GM12873 (cell line): ENCODE results near the gene BRAF.

Experiments used
- CTCF ChIP-seq: IDR thresholded peaks from 2 replicates; pipeline ENCODE4 v1.5.1; 2012; ENCODE audit warnings: low read depth, mild to moderate bottlenecking, moderate library complexity, low read length, control low read depth; ENCODE audit not compliant: insufficient read depth; ENCODE audit errors: missing control alignments

The BRAF gene

DNA sequence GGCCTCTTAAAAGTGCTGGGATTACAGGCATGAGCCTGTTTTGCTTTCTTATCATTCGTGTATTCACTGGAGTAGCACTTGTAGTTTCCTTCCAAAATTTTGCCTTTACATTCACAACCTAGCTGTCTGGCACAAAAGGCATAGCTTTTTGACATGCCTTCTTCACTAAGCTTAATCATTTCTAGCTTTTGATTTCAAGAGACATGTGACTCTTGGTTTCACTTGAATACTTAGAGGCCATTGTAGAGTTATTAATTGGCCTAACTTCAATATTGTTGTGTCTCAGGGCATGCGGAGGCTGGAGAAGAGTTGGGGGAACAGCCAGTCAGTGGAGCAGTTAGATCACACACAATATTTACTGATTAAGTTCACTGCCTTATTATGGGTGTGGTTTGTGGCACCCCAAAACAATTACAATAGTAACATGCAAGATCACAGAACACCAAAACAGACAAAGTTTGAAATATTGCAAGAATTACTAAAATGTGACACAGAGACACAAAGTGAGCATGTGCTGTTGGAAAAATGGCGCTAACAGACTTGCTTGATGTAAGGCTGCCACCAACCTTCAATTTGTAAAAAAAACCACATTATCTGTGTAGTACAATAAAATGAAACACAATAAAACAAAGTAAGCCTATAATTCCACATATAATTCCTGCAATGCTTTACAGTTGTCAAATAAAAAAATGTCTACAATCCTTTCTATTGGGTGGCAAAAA is 43.1 kb downstream of the BRAF start:
- no peak for TF ChIP-seq CTCF

DNA sequence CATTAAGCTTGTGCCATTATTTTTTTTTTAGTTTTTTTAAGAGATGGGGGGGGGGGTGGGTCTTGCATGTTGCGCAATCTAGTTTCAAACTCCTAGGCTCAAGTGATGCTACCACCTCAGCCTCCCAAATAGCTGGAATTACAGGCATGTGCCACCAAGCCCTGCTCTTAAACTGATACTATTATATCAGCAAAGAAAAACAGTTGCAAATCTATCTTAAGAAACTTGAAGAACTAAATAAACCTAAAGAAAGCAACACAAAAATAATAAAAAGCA is 47.5 kb downstream of the BRAF start:
- no peak for TF ChIP-seq CTCF

DNA sequence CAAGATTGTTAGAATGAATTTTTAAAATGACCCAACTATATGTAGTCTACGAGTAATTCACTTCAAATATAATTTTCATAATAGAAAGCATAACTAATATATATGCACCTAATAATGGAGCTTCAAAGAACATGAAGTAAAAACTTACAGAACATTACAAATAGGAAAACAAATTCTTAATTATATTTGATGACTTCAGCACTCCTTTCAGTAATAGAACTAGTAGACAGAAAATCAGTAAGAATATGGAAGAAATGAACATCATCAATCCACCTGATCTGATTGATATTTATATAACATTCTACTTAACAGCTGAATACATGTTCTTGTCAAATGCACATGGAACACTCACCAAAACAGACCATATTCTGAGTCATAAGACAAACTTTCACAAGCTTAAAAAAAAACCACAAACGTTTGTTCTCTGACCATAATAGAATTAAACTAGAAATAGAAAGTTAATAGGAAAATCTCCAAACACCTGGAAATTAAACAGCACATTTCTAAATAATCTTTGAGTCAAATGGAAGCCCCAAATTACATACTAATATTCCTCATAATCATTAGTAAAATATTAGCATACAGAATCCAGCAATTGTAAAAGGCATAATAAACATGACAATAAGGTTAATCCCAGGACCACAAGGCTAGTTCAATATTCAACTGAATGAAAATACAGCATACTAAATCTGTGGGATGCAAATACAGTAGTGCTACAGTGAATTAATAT is 48.0 kb downstream of the BRAF start:
- TF ChIP-seq CTCF, result no peak

DNA sequence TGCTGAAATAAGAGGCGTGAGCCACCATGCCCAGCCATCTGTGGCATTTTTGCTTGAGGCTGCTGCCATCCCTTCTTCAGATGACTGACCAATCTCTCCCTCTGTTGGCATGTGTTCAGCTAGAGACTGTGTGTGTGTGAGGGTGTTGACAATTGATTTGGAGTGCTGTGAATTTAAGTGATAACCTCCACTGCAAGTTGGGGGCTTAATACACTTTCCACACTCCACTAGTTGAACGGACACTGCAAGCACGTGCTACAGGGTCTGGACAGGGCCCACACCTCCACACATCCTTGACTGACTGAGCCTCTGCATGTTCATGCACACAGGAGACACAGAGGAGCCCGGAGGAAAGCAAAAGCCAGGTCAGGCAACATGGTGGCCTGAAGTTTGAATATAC is 51.3 kb downstream of the BRAF start:
- TF ChIP-seq CTCF, result no peak

DNA sequence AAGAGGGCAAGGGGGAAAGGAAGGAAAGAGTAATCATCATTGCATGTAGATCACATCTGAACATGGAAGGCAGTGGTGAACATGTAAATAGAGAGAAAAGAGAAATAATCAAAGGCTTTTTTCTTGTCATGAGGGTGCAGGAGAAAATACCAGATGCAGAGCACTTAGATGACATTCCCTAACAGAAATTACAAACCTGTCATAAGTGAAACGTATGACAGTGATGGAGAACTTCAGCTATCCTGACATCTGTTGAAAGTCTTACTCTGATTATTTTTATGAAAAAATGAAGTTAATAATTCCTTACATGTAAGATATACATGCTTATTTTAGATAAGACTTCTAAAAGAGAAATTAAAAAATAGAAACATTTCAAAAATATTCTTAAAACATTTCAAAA is 54.7 kb downstream of the BRAF start:
- no peak for TF ChIP-seq CTCF

DNA sequence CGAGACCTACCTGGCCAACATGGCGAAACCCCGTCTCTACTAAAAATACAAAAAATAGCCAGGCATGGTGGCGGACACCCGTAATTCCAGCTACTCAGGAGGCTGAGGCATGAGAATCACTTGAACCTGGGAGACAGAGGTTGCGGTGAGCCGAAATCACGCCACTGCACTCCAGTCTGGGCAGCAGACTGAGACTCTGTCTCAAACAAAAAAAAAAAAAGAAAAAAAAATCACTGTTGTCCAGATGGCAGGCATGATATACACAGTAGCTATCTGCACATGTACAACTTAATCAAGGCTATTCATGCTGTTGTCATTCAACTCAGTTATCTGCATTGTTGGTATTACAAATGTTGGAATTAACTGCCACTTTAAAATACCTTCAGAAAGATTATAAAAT is 55.3 kb downstream of the BRAF start:
- no peak for TF ChIP-seq CTCF

DNA sequence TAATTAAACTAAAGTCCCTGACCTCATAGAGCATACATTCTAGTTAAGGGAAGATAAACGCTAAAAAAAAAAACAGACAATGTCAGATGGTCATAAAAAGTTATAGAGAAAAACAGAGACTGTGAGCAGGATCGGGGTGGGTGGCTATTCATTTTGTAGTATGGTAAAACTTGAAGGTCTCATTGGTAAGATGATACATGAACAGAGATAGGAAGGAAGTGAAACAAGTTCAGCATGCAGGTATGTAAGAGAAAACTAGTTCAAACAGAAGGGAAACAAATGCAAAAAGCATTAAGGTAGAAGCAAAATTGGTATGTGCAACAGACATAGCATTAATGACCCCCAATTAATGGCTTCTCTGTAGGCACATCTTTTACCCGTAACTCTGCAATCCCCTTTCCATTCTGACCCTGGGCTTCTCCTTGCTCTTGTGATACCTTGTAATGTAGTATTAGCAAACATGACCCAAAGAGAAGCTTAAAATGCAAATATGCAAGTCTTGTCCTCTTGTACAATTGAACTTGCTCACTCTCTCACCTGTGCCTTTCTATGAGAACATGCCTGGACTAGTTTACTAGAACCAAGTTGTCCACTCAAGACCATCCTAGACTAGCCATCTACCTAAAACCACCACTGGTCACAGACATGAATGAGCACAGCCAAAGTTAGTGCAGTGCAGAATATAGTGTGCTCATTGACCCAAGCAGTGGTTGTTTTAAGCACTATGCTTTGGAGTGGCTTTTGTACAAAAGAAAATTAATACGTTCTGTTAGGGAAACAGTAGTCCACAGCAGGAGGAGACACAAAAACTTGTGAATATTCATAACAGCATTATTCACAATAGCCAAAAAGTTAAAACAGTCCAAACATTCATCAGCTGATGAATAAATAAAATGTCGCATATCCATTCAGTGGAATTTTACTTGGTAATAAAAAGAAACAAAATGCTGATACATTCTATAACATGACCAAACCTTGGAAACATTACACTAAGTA is 57.0 kb downstream of the BRAF start:
- no peak for TF ChIP-seq CTCF
